HCT116 (cell line): ENCODE data around the gene P4HA1. TPM values are rescaled to one million over a fixed set of nuclear protein-coding genes. Genes with fewer than 3 reads are reported as not detected.

Experiments used
- ATAC-seq: fragments of 200-7000 bp; cut with Tn5 transposase; 2 replicates; pipeline ENCODE4 v1.9.1; 2020; ENCODE audit warnings: mild to moderate bottlenecking, moderate library complexity
- BruUV-seq: library from RNA; stranded (reverse); fragments of 400-500 nt; replicated peaks from 2 replicates; lab custom pipeline; 2021; lab: Mats Ljungman, UMichigan
- CTCF ChIA-PET: fragments of 300-600 bp; sonication (Branson Sonifier 250); formaldehyde crosslinking; loops from one replicate; lab custom pipeline; 2021; ENCODE audit warnings: antibody characterized with exemption; lab: Charles Lee
- POLR2A ChIA-PET: fragments of 300-600, 350-600 bp; sonication (Branson Sonifier 250); formaldehyde crosslinking; loops from one replicate; lab custom pipeline; 2021; ENCODE audit warnings: antibody characterized with exemption; lab: Charles Lee
- RAD21 ChIA-PET, 2 experiments: fragments of 300-600 bp; sonication (Branson Sonifier 250); formaldehyde crosslinking; loops; one replicate each; lab custom pipeline; 2023; ENCODE audit warnings: low total read pairs in 2 of 2; ENCODE audit not compliant: uncharacterized antibody in 2 of 2, unreplicated experiment in 2 of 2, low non-redundant PET in 1 of 2; lab: Charles Lee
- DNase-seq: peaks from one replicate; pipeline ENCODE4 v3.0.0-alpha.2; 2010; ENCODE audit warnings: low read depth, low spot score
- H2AFZ ChIP-seq: fragments of 200-600 bp; shearing (Covaris generic), sonication (generic); 2 replicates; pipeline ENCODE4 v1.6.1; 2017; ENCODE audit warnings: low read depth, mixed run types, mixed read lengths, antibody characterized with exemption, low read length; ENCODE audit not compliant: poor library complexity, severe bottlenecking
- H3K27ac ChIP-seq: 2 replicates; pipeline ENCODE4 v1.5.1; 2012; ENCODE audit warnings: low read depth, low read length
- H3K27me3 ChIP-seq: fragments of 200-600 bp; sonication (generic); 2 replicates; pipeline ENCODE4 v1.6.1; 2016; ENCODE audit warnings: mixed run types, low read length, mixed read lengths; ENCODE audit not compliant: insufficient read depth
- H3K36me3 ChIP-seq, 2 experiments: fragments of 200-500 bp in 1 of 2; fragments of 200-600 bp in 1 of 2; sonication (Bioruptor generic) in 1 of 2; sonication (generic) in 1 of 2; 2 replicates each; pipeline versions ENCODE4 v1.5.1 to v1.6.1; 2014 to 2016; ENCODE audit warnings: low read length in 2 of 2, inconsistent platforms in 1 of 2, mixed read lengths in 1 of 2, mixed run types in 1 of 2; ENCODE audit not compliant: insufficient read depth in 2 of 2, control insufficient read depth in 1 of 2
- H3K4me1 ChIP-seq, 2 experiments: fragments of 200-600 bp in 1 of 2; sonication (generic) in 1 of 2; 2 replicates each; pipeline versions ENCODE4 v1.5.1 to v1.6.1; 2012 to 2017; ENCODE audit warnings: low read length in 2 of 2, inconsistent platforms in 1 of 2, mild to moderate bottlenecking in 1 of 2, mixed read lengths in 1 of 2, mixed run types in 1 of 2, moderate library complexity in 1 of 2; ENCODE audit not compliant: insufficient read depth in 2 of 2, control insufficient read depth in 1 of 2
- H3K4me2 ChIP-seq: fragments of 200-600 bp; sonication (generic); 2 replicates; pipeline ENCODE4 v1.6.1; 2017; ENCODE audit warnings: mixed run types, low read length, mixed read lengths
- H3K4me3 ChIP-seq, 2 experiments: fragments of 200-600 bp in 1 of 2; sonication (generic) in 1 of 2; replicated peaks in 1 of 2; 2 replicates each; pipeline ENCODE4 v1.5.1; 2011 to 2016; ENCODE audit warnings: low read length in 2 of 2, control low read depth in 1 of 2, low read depth in 1 of 2, mild to moderate bottlenecking in 1 of 2, mixed read lengths in 1 of 2, mixed run types in 1 of 2
- H3K79me2 ChIP-seq: fragments of 200-600 bp; sonication (generic); 2 replicates; pipeline ENCODE4 v1.6.1; 2017; ENCODE audit warnings: mild to moderate bottlenecking, mixed run types, low read length, moderate library complexity, mixed read lengths; ENCODE audit not compliant: insufficient read depth
- H3K9ac ChIP-seq: fragments of 200-600 bp; sonication (generic); 2 replicates; pipeline ENCODE4 v1.6.1; 2016; ENCODE audit warnings: low read length, mixed read lengths
- H3K9me2 ChIP-seq: fragments of 200-600 bp; sonication (generic), shearing (Covaris generic); 2 replicates; pipeline ENCODE4 v1.6.1; 2017; ENCODE audit warnings: mixed run types, mild to moderate bottlenecking, moderate library complexity; ENCODE audit not compliant: insufficient read depth
- H3K9me3 ChIP-seq, 2 experiments: fragments of 200-500 bp in 1 of 2; fragments of 200-600 bp in 1 of 2; sonication (Bioruptor generic) in 1 of 2; sonication (generic) in 1 of 2; 2 replicates each; pipeline ENCODE4 v1.6.1; 2014 to 2017; ENCODE audit warnings: low read length in 2 of 2, mixed read lengths in 2 of 2, inconsistent platforms in 1 of 2, low read depth in 1 of 2, mild to moderate bottlenecking in 1 of 2, mixed run types in 1 of 2, moderate library complexity in 1 of 2; ENCODE audit not compliant: control insufficient read depth in 1 of 2, insufficient read depth in 1 of 2
- H4K20me1 ChIP-seq: fragments of 200-600 bp; sonication (generic), shearing (Covaris generic); 2 replicates; pipeline ENCODE4 v1.6.1; 2017; ENCODE audit warnings: mixed run types, mild to moderate bottlenecking, moderate library complexity; ENCODE audit not compliant: insufficient read depth
- CEBPB ChIP-seq: IDR thresholded peaks from 2 replicates; pipeline ENCODE4 v1.6.1; 2012; ENCODE audit warnings: low read depth
- EGR1 ChIP-seq: IDR thresholded peaks from 2 replicates; pipeline ENCODE4 v1.6.1; 2012; ENCODE audit warnings: low read depth
- ELF1 ChIP-seq: IDR thresholded peaks from 2 replicates; pipeline ENCODE4 v1.6.1; 2012; ENCODE audit warnings: low read depth, borderline replicate concordance
- POLR2AphosphoS5 ChIP-seq: IDR thresholded peaks from 2 replicates; pipeline ENCODE4 v1.6.1; 2011; ENCODE audit warnings: mild to moderate bottlenecking, low read depth, low read length, moderate library complexity
- SP1 ChIP-seq: IDR thresholded peaks from 2 replicates; pipeline ENCODE4 v1.6.1; 2012; ENCODE audit warnings: low read depth
- SRF ChIP-seq: IDR thresholded peaks from 2 replicates; pipeline ENCODE4 v1.6.1; 2012; ENCODE audit warnings: low read depth
- YY1 ChIP-seq: IDR thresholded peaks from 2 replicates; pipeline ENCODE4 v1.6.1; 2011; ENCODE audit warnings: low read length, low read depth, moderate library complexity, mild to moderate bottlenecking; ENCODE audit not compliant: insufficient replicate concordance; ENCODE audit errors: extremely low read depth
- ZFX ChIP-seq: fragments of 450-650 bp; IDR thresholded peaks from 2 replicates; pipeline ENCODE4 v1.6.1; 2017
- ZNF274 ChIP-seq: fragments of 200-500 bp; sonication (Bioruptor generic); IDR thresholded peaks from 2 replicates; pipeline ENCODE4 v1.6.1; 2014; ENCODE audit warnings: mild to moderate bottlenecking, low read depth, low read length, inconsistent platforms
- intact Hi-C: fragments of 100-400 bp; cut with micrococcal nuclease; formaldehyde crosslinking; loops from 2 replicates; pipeline ENCODE4 v1.10.0; 2022
- total RNA-seq: library from RNA; stranded (reverse); gene quantifications from one replicate; pipeline ENCODE4 v1.2.1, GENCODE V29; 2021; ENCODE audit not compliant: unreplicated experiment
- TF ChIP-seq, protein P1 (sequence below): IDR thresholded peaks from 2 replicates; pipeline ENCODE4 v1.6.1; 2012
- TF ChIP-seq, protein P2 (sequence below): IDR thresholded peaks from 2 replicates; pipeline ENCODE4 v1.6.1; 2011; ENCODE audit warnings: mild to moderate bottlenecking, low read length, moderate library complexity; ENCODE audit not compliant: insufficient replicate concordance; ENCODE audit errors: extremely low read depth
- TF ChIP-seq, protein P3 (sequence below): IDR thresholded peaks from 2 replicates; pipeline ENCODE4 v1.6.1; 2012; ENCODE audit warnings: low read depth
- TF ChIP-seq, protein P4 (sequence below), 3 experiments: fragments of 200-600 bp in 1 of 3; sonication (generic) in 1 of 3; IDR thresholded peaks in 2 of 3; conservative IDR thresholded peaks in 1 of 3; 2 replicates each; pipeline ENCODE4 v1.5.1; 2012 to 2017; ENCODE audit warnings: low read depth in 2 of 3, low read length in 2 of 3, antibody characterized with exemption in 1 of 3, borderline replicate concordance in 1 of 3, control low read depth in 1 of 3, mild to moderate bottlenecking in 1 of 3, mixed read lengths in 1 of 3, mixed run types in 1 of 3, moderate library complexity in 1 of 3; ENCODE audit not compliant: insufficient read depth in 1 of 3

The P4HA1 gene
- total RNA-seq, 1 experiment from 2014 or later: 49.7 TPM

DNA sequence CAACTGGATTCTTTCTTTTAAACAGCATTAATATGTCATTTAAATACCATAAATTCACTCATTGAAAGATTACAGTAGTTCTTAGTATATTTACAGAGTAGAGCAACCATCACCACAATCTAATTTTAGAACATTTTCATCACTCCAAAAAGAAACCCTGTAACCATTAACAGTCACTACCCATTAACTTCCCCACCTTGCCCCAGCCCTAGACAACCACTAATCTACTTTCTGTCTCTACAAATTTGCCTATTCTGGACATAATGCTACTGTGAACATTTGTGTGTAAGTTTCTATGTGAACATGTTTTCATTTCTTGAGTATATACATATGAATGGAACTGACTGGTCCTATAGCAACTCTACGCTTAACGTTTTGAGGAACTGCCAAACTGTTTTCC is 42.4 kb downstream of the P4HA1 start:
- Histone ChIP-seq H3K9ac (no peak overlapping the region), H3K36me3 (peaks cover 7 to 15% of the 10 kb centered on the region in 2 experiments; a peak in 3 of 4 replicates)
- RAD21 ChIA-PET: no interaction called here

More for the DNA sequence above, 42.4 kb downstream of the P4HA1 start:
- H3K4me1 ChIP-seq: no peaks in the 10 kb centered on the region
- H3K4me3 ChIP-seq: no peak overlapping the region
- no peaks in the 10 kb centered on the region for H3K9me2 ChIP-seq
- POLR2A ChIA-PET: no interaction called here
- DNase-seq: no peak
- no peaks in the 10 kb centered on the region for H3K9me3 ChIP-seq
- H4K20me1 ChIP-seq: no peaks in the 10 kb centered on the region
- TF ChIP-seq, protein P1, sequence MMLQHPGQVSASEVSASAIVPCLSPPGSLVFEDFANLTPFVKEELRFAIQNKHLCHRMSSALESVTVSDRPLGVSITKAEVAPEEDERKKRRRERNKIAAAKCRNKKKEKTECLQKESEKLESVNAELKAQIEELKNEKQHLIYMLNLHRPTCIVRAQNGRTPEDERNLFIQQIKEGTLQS: no peak
- TF ChIP-seq ZFX (no peak), EGR1 (no peak), ZNF274 (no peak), POLR2AphosphoS5 (no peak), CEBPB (no peak), SRF (no peak), ELF1 (no peak), YY1 (no peak), SP1 (no peak)
- TF ChIP-seq, protein P2, sequence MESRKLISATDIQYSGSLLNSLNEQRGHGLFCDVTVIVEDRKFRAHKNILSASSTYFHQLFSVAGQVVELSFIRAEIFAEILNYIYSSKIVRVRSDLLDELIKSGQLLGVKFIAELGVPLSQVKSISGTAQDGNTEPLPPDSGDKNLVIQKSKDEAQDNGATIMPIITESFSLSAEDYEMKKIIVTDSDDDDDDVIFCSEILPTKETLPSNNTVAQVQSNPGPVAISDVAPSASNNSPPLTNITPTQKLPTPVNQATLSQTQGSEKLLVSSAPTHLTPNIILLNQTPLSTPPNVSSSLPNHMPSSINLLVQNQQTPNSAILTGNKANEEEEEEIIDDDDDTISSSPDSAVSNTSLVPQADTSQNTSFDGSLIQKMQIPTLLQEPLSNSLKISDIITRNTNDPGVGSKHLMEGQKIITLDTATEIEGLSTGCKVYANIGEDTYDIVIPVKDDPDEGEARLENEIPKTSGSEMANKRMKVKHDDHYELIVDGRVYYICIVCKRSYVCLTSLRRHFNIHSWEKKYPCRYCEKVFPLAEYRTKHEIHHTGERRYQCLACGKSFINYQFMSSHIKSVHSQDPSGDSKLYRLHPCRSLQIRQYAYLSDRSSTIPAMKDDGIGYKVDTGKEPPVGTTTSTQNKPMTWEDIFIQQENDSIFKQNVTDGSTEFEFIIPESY: no peak
- TF ChIP-seq, protein P3, sequence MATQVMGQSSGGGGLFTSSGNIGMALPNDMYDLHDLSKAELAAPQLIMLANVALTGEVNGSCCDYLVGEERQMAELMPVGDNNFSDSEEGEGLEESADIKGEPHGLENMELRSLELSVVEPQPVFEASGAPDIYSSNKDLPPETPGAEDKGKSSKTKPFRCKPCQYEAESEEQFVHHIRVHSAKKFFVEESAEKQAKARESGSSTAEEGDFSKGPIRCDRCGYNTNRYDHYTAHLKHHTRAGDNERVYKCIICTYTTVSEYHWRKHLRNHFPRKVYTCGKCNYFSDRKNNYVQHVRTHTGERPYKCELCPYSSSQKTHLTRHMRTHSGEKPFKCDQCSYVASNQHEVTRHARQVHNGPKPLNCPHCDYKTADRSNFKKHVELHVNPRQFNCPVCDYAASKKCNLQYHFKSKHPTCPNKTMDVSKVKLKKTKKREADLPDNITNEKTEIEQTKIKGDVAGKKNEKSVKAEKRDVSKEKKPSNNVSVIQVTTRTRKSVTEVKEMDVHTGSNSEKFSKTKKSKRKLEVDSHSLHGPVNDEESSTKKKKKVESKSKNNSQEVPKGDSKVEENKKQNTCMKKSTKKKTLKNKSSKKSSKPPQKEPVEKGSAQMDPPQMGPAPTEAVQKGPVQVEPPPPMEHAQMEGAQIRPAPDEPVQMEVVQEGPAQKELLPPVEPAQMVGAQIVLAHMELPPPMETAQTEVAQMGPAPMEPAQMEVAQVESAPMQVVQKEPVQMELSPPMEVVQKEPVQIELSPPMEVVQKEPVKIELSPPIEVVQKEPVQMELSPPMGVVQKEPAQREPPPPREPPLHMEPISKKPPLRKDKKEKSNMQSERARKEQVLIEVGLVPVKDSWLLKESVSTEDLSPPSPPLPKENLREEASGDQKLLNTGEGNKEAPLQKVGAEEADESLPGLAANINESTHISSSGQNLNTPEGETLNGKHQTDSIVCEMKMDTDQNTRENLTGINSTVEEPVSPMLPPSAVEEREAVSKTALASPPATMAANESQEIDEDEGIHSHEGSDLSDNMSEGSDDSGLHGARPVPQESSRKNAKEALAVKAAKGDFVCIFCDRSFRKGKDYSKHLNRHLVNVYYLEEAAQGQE: no peak
- TF ChIP-seq, protein P4, sequence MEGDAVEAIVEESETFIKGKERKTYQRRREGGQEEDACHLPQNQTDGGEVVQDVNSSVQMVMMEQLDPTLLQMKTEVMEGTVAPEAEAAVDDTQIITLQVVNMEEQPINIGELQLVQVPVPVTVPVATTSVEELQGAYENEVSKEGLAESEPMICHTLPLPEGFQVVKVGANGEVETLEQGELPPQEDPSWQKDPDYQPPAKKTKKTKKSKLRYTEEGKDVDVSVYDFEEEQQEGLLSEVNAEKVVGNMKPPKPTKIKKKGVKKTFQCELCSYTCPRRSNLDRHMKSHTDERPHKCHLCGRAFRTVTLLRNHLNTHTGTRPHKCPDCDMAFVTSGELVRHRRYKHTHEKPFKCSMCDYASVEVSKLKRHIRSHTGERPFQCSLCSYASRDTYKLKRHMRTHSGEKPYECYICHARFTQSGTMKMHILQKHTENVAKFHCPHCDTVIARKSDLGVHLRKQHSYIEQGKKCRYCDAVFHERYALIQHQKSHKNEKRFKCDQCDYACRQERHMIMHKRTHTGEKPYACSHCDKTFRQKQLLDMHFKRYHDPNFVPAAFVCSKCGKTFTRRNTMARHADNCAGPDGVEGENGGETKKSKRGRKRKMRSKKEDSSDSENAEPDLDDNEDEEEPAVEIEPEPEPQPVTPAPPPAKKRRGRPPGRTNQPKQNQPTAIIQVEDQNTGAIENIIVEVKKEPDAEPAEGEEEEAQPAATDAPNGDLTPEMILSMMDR (IDR thresholded peaks at IDR 0.05 in 2 of 3, conservative IDR thresholded peaks at IDR 0.05 in 1 of 3; ENCODE audit: borderline replicate concordance in 1 of 3, insufficient read depth in 1 of 3, low read depth in 2 of 3, low read length in 2 of 3): no peak
- TF ChIP-seq, all 23 proteins: peak for 0
- CTCF ChIA-PET: no interaction called here
- BruUV-seq: no TSS peak
- H3K79me2 ChIP-seq: 0 out of 2 replicates have a peak, but pooled peaks cover 3% of the 10 kb centered on the region
- ATAC-seq: no peak
- no peak overlapping the region for H3K27ac ChIP-seq
- H2AFZ ChIP-seq: no peak overlapping the region
- intact Hi-C loops: no loop called here
- no peak overlapping the region for H3K4me2 ChIP-seq
- no peaks in the 10 kb centered on the region for H3K27me3 ChIP-seq
